Activated gamma-delta T cell treated with Interleukin-2 at 50 U/mL for 16 hours (primary cell): ENCODE measurements around the gene SEMA4C.

Experiments
- DNase-seq: peaks from one replicate; pipeline ENCODE4 v3.0.0-alpha.2; 2020

SEMA4C gene, protein sequence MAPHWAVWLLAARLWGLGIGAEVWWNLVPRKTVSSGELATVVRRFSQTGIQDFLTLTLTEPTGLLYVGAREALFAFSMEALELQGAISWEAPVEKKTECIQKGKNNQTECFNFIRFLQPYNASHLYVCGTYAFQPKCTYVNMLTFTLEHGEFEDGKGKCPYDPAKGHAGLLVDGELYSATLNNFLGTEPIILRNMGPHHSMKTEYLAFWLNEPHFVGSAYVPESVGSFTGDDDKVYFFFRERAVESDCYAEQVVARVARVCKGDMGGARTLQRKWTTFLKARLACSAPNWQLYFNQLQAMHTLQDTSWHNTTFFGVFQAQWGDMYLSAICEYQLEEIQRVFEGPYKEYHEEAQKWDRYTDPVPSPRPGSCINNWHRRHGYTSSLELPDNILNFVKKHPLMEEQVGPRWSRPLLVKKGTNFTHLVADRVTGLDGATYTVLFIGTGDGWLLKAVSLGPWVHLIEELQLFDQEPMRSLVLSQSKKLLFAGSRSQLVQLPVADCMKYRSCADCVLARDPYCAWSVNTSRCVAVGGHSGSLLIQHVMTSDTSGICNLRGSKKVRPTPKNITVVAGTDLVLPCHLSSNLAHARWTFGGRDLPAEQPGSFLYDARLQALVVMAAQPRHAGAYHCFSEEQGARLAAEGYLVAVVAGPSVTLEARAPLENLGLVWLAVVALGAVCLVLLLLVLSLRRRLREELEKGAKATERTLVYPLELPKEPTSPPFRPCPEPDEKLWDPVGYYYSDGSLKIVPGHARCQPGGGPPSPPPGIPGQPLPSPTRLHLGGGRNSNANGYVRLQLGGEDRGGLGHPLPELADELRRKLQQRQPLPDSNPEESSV

GRCh38 chr2:96869822-96870625 lies at the start of gene SEMA4C:
SEMA4C (minus strand) TSS chr2:96870080; CDS start chr2:96867886, 2,194 bp downstream.
- peak; percentile 56 for DNase-seq

DNA sequence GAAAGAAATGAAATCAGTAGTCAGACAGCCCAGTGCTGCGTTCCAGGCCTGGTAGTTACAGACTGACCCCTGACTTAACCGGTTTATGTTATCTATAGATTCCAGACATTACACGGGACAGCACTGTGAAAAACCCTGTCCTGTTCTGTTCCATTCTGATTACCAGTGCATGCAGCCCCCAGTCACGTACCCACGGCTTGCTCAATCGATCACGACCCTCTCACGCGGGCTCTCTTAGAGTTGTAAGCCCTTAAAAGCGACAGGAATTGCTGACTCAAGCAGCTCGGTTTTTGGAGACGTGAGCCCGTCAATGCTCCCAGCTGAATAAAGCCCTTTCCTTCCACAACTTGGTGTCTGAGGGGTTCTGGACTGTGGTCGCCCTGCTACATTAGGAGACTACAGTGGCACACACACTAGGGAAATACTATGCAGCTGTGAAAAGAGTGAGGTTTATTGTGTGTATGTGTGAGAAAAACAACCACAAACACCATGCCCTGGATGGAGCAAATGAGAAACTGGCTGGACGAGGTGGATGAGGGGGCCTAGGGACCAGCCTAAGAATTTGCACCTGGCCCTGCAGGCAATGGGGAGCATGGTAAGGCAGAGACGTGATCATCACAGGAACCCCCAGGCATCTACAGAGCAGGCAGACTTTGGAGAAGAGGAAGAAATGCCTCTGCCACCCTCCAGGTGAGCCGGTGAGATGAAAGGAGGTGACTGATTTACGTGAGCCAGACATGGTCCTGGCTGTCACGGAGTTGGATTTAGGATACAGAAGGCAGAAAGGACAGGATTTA lies 49.1 kb upstream of the SEMA4C start:
- no peak for DNase-seq

GRCh38 chr2:96918092-96918753 lies 48.3 kb upstream of the SEMA4C start:
- no peak for DNase-seq

DNA sequence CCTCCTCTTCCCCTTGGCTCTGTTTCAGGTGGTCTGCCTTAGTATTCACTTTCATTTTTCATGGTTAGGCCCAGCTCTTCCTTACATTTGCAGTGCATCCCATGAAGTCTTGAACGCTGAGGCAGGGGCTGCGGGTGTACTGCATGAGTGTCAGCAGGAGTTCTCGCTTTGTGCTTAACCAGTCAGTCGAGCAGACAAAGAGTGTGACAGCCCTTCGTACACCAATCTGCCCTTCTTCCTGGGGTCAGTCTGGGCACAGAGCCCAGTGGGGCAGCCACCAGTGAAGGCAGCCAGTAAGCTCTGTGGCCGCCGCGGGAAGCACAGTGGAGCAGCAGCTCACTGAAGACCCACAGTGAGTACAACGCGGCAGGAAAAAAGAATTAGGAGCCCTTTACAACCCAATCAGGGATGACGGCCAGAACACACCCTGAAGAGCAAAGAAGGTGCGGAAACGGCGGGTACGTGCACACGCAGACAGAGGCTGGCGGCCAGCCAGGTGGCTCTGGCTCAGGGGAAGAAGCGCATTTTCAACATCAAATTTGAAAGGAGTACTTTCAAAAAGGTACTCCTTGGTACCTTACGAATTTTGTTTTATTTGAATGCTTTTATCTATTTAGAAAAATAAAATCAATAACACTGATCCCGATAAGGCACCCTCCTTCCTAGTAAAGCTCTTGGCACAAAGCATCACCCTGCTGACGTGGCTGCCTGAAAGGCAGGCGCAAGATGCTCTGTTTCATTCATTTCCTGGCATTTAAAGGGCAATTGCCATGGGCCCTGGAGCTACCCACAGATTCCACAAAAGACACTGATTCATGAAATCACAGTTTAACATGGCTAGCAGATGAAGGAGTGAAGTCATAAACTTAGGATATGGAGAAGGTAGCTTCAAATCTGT lies 47.0 kb upstream of the SEMA4C start:
- DNase-seq = no peak

DNA sequence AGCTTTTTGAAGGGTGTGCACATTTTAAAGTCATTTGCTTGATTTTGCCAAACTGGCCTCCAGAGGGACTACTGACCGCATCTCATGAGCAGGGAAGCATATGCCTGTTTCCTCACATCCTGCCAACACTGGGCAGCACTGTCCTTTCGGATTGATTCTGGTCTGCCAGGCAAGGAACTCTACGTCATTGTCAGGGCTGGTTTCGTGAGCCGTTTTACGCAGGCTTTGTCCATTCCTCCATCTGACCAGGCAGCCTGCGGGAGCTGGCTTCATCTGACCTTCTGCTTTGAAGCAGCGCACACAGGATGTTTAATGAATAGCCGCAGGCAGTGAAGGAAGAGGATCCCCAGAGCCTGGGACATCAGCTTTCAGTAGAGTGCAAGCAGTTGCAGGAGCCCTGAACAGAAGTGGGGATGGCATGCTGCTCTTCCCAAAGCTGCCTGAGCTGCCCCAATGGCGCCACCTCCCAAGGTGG lies 46.3 kb upstream of the SEMA4C start:
- DNase-seq = no peak

GRCh38 chr2:96914332-96914731 lies 44.5 kb upstream of the SEMA4C start:
- DNase-seq = no peak

DNA sequence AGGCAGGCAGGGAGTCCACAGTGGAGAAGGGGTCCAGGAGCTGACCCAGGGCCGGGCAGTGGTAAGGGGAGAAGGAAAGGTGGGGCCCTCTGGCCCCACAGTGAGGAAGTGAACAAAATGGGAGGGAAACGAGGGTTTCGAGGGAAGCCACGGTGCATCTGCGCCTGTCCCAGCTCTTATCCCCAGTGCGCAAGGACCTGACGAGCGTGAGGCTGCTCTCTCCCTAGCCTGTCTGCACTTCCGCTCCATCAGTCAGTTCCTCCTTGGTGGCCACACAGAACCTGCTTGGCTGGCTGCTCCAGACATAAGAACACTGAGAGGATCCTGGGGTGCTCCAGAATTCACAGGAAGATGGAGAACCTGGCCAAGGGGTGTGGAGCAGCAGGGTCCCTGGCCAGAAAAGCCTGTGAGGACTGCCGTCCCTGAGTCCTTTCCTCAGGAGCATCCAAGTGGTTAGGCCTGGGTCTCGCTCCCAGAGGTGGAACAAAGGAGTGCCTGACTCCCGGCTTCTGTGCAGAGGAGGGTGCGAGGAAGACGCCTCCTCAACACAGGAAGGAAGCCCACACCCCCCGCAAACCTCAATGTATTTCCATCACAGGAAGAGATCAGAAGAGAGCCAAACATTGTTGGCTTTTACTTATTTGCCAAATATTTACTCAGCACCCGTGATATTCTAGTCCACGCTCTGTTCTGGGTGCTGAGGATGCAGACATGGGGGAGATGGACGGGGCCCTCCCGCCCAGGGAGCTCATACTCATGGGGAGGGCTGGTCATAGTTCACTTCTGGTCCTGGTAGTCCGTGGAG lies 43.7 kb upstream of the SEMA4C start:
- peak; percentile 57 for DNase-seq

DNA sequence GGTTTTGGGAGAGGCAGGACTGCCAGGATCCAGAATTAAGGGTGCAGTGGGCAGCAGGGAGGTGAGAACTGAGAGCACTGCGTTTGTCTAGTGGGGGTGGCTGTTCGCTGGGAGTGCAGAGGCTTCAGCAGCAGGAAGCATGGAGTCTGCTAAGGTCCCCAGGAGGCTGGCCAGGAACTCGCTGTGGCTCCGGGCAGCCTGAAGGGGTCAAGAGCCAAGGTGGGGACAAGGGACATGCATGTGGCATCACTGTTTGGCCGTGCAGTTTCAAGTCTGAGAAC lies 43.2 kb upstream of the SEMA4C start:
- no peak for DNase-seq

GRCh38 chr2:96912346-96913116 lies 42.7 kb upstream of the SEMA4C start:
- no peak for DNase-seq

GRCh38 chr2:96909611-96910021 lies 39.7 kb upstream of the SEMA4C start:
- no peak for DNase-seq

DNA sequence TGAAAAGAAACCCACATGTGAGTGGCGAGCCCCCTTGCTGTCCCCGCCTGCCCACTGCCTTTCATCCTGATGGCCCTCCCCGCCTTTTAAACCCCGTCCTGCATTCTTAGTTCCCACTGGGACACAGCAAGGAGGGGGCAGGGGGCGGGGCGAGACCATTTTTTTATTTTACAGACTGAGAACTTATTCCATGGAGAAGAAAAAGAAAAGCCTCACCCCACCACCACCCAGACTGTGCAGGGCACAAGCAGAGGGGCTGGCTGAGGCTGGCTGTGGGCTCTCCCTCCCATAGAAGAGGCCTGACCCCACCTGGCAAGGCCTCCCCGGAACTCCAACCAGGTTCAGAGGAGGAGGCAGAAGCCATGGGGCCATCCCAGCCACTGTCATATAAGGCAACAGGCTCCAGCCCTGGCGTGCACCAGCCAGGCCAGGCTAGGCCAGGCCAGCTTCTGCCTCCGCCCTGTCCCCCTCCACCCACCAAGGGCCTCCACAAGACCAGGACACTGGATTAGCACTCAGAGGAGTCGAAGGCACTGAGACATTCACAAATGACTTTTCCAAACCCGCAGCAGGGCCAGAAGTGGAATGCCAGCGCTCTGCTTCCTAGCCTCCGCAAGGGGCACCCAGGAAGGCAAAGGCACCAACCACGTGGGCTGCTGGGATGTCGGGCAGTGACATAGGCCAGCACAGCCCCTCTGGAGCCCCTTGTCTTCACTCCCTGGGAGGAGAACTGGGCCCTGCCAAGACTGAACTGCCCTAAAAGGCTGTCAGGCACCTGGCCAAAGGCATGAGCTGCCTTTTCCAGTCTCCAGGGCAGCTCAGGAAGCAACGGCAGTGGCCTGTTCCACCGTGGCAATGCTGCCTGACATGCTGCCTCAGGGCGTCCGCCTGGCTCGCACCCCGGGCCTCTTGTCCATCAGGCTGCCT lies 37.5 kb upstream of the SEMA4C start:
- no peak for DNase-seq

DNA sequence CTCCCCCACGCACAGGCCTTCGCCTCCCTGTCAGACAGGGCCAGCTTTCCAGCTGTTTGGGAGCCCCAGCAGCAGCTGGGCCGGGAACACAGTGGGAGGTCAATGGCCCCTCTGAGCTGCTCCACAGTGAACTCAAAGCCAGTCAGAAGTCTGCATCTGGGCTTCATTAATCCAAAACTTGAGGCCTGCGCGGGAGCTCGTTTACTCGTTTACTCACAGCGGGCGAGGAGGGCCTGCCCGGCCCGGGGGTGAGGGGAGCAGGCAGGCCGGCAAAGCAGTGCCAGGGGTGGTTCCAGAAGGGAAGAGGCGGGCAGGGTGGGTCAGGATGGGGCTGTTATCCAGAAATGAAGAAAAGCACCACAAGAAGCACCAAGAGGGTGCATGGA lies 36.8 kb upstream of the SEMA4C start:
- no peak for DNase-seq

- DNase-seq = no peak
Observed at GRCh38 chr2:96903815-96904214, 33.9 kb upstream of the SEMA4C start.

GRCh38 chr2:96903318-96903717 lies 33.4 kb upstream of the SEMA4C start:
- DNase-seq = no peak

DNA sequence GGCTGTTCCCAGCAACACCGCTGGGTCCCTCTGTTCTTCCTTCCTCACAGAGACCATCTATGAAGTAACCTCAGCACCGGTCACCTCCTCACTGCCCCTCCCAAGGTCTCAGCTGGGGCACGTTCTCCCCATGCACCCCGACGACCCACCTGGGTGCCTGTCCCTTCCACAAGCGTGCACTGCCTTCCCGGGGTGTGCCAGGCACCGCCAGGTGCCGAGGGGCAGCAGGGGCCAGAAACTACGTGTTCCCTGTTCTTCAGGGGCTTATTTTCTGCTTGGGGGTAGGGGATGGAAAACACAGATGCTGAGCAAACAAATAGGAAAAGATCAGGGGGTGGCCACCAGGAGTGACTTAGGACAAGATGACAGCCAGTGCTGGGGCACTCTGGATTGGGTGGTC lies 30.4 kb upstream of the SEMA4C start:
- DNase-seq = no peak

- no peak for DNase-seq
Observed at GRCh38 chr2:96899413-96899741, 29.5 kb upstream of the SEMA4C start.

DNA sequence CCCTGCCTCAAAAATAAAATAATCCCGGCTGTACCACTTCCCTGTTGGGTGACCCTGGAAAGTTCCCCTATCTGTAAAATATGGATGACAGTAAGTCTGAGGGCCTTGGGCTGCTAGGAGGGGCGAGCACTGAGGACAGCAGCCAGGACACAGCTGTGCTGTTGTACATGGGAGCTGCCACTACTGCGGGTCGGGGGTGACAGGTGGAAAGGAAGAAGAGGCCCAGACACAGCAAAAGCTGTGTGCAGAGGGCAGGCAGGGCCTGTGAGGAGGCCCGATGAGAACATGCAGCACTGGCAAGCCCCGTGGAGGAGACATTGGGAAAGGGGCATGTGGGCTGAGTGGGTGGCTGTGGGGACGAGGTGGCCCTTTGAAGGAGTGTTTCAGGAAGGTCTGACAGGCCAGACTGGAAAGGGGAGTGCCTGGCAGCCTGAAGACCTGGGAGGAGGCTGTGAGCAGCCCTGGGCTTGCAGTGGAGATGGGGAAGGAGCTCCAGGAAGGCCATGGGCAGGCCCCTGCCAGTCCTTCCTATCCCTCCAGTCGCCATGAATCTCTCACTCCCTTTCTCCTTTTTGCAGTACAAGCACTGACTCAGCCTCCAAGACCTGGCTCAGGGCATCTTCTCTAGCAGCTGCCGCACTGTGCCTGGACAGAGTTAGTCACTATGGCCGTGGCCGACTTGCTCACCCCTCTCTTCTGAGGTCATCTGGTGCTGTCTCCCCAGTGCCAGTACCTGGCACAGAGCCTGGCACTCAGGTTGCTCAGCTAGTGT lies 28.9 kb upstream of the SEMA4C start:
- DNase-seq = no peak
